Right hindlimb (tissue), 1 donor: ENCODE results near the gene CUX1.

ENCODE experiments used
- DNase-seq: peaks from one replicate; pipeline ENCODE4 v3.0.0-alpha.2; 2018

Gene CUX1

GRCh38 chr7:102059524-102059923 is 242.1 kb downstream of the CUX1 start:
- DNase-seq: no peak

GRCh38 chr7:102061354-102061945 is 244.0 kb downstream of the CUX1 start:
- no peak for DNase-seq

GRCh38 chr7:102061981-102062390 is 244.6 kb downstream of the CUX1 start:
- DNase-seq: no peak

GRCh38 chr7:102063690-102064180 is 246.3 kb downstream of the CUX1 start:
- no peak for DNase-seq

GRCh38 chr7:102064361-102065025 is 247.1 kb downstream of the CUX1 start:
- DNase-seq: no peak

GRCh38 chr7:102065226-102065625 is 247.8 kb downstream of the CUX1 start:
- DNase-seq: no peak

- DNase-seq: no peak
Observed at GRCh38 chr7:102066476-102066875, 249.1 kb downstream of the CUX1 start.

- DNase-seq: no peak
Observed at GRCh38 chr7:102068846-102069245, 251.4 kb downstream of the CUX1 start.

- DNase-seq: no peak
Observed at GRCh38 chr7:102069931-102070629, 252.7 kb downstream of the CUX1 start.

GRCh38 chr7:102072003-102072402 is 254.6 kb downstream of the CUX1 start:
- no peak for DNase-seq

GRCh38 chr7:102072636-102073209 is 255.3 kb downstream of the CUX1 start:
- DNase-seq: no peak

GRCh38 chr7:102073931-102074880 is 256.8 kb downstream of the CUX1 start:
- DNase-seq: no peak

GRCh38 chr7:102075126-102075525 is 257.7 kb downstream of the CUX1 start:
- no peak for DNase-seq

- DNase-seq: no peak
Observed at GRCh38 chr7:102075553-102076135, 258.2 kb downstream of the CUX1 start.

- DNase-seq: no peak
Observed at GRCh38 chr7:102077081-102077480, 259.7 kb downstream of the CUX1 start.

- no peak for DNase-seq
Observed at GRCh38 chr7:102079140-102080018, 262.0 kb downstream of the CUX1 start.

- DNase-seq: no peak
Observed at GRCh38 chr7:102080019-102080433, 262.6 kb downstream of the CUX1 start.

- no peak for DNase-seq
Observed at GRCh38 chr7:102080434-102081243, 263.2 kb downstream of the CUX1 start.

GRCh38 chr7:102081244-102081627 is 263.8 kb downstream of the CUX1 start:
- no peak for DNase-seq
